ENCODE data around the gene RLF.

Gene RLF

DNA sequence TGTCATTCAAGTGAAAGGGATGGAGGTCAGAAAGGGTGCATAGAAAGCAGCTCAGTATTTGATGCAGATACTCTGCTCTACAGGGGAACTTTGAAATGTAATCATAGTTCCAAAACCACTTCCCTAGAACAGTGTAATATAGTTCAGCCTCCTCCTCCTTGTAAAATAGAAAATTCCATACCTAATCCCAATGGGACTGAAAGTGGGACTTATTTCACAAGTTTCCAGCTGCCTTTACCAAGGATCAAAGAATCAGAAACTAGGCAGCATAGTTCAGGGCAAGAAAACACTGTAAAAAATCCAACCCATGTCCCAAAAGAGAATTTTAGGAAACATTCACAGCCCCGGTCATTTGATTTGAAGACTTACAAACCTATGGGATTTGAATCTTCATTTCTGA, 78.4 kb downstream of the RLF start:
- DNase-seq: no peak

DNA sequence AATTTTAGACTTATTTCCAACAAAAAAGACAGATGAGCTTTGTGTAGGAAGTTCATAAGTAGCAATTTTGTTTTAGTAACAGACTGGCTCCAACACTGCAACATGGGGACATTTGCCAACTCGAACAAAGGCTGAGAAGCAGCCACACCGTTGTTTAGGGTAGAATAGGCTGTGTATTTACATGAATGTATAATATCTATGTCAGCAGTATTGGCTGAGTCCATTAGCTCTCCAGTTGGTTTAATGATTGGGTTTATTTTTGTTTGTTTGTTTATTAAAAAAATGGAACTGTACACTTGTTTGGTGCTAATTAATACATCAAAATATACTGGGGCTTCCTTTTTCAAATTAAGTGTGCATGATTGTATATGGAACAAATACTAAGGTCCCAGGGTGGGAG, 79.2 kb downstream of the RLF start:
- no peak for DNase-seq

DNA sequence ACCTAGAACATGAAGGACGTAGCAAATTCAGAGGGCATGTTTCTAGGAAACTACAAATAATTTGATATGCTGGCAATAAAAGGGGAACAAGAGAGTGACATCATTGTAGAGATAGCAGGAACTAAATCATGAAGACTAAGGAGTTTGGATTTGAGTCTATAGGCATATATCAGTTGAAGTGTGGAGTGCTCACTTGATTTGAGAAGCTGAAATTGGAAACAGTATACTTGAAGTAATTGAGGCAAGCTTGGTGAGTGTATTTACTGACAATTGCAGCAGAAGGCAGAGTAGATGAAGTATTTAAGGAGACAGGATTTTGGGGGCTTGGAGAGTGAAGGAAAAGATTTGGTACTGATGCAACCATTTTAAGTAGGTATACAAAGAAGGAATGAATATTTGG, 80.2 kb downstream of the RLF start:
- DNase-seq: peak; percentile 33 to 34

DNA sequence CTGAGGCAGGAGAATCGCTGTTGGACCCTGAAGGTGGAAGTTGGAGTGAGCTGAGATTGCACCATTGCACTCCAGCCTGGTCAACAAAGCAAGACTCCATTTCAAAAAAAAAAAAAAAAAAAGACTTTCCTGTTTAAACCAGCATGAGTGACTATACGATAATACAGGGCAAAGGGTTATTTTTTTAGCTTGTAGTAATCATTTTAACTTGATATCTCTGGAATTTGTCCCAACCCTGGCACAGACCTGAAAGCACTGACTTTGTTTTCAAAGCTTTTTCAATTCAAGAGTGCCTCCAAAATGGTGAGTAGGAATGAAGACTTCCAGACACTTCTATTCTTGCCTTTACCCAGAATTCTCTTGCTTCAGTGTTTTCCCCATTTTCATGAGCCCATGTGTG, 82.2 kb downstream of the RLF start:
- no peak for DNase-seq

DNA sequence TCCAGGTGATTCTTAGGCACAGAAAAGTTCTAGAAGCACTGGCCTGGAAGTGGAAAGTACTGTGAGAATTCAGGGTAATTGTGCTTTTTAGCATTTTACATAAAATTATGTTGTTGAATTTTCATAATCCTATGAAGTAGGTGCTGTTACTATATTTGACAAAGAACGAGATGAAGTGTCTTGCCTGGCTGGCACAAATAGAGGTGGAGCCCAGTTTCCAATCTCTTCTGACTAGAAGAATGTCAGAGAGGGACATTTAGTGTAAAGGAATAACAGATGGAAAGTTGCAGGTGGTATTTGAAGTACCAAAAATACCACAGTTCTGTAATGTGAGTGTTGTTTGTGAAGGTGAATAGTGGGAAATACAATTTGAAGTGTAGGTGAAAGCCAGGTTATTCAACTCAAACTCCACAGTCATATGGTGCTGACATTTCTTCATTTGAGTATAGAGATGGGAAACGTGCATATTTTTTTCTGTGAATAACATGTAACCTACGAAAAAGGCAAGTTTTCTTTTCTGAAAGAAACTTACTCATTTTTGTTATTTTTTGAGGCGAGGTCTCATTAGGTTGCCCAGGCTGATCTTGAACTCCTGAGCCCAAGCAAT, 83.1 kb downstream of the RLF start:
- DNase-seq: no peak

DNA sequence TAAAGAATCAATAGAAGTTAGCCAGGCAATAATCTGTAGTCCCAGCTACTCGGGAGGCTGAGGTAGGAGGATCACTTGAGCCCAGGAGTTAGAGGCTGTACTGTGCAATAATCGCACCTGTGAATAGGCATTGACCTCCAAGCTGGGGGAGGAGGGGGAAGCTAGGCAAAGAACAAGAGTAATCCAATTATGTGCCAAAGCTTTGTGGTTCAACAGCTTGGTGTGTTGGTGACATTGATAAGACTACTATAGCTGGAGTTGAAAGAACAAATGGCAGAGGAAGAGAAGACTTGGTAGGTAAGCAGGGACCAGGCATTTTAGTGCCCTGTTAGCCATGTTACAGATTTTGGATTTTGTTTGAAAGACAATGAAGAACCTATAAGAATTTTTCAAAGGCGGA, 84.5 kb downstream of the RLF start:
- no peak for DNase-seq

DNA sequence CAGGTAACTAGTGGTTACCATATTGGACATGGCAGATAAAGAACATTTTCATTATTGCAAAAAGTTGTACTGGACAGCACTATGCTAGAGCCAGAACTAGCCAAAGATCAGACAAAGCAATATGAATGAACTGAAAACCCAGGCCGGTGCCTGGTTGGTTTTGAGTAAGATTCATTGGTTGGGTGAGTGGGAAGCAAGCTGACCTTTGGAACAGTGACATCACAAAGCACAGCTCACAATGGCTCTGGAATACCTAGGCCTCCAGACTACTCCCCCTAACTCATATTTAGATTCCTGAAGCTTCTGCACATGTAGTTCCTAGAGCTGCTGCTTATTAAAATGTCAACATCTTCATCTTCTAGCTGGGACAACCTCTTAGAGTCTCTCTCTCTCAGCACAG, 86.5 kb downstream of the RLF start, which contains the start of gene TMCO2:
Gene TMCO2 (plus strand): TSS at position 283 of the 400 bp plus-strand sequence. CDS start 57 bp downstream, at position 340.
- DNase-seq: no peak

DNA sequence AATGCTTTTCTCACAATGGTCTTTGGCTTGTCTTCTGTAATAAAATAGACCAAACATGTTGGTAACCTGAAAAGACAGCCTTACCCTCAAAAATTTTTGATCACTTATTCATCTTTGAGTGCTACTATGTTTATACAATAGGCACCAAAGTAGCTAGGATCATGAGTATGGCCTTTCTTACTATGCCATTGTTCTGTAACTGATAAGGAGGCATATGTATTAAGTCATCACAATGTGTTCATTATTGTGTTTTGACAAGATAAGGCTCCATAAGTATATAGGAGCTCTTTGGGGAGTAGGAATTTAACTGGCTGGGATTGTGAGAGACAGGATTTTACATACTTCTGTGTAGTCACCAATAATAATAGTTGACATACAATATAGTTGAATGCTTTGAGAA, 87.2 kb downstream of the RLF start:
- no peak for DNase-seq

DNA sequence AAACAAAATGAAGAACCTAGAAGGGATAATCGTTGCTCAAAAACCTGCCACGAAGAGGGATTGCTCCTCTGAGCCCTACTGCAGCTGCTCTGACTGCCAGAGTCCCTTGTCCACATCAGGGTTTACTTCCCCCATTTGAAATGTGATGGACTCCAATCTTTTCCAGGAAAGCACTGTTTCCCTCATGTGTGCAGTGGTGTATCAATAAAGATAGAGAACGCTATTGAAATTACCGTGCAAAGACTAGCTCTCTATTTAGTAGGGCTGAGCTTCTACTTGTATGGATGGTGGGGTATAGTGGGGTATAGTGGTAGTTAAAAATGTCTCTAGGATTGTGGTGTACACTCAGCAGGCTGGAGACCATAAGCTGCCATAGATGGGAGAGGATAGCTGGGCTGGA, 90.3 kb downstream of the RLF start:
- DNase-seq: no peak

DNA sequence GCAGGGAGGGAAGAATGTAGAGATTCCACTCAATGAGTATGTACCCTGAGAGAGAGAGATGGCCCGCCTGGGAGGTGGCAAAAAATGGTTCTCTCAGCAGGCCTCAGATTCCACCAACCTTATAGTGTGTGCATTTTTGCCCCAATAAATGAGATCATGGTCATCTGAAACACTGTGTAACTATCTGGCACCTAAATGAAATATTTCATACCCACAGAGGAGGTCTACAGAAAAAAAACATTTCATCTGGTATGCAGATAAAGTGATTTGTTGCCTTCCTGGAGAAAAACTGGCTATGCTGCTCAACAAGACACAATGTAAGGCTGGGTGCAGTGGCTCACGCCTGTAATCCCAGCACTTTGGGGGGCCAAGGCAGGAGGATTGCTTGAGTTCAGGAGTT, 91.4 kb downstream of the RLF start:
- DNase-seq: no peak

DNA sequence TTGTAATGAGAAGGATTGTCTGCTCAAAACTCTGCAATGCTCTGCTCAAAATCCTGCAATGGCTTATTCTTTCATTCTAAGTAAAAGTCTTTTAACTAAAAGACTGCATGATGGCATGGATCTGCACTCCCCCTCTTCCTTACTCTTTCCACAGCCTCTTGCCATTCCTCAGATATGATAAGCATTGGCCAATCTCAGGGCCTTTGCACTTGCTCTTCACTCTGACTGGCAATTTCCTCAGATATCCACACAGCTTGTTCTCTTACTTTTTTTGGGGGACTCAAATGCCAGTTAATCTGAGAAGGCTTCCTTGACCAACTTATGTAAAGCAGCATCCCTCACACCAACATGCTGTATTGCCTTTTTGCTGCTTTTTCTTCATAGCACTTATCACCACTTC, 94.0 kb downstream of the RLF start:
- DNase-seq: no peak

DNA sequence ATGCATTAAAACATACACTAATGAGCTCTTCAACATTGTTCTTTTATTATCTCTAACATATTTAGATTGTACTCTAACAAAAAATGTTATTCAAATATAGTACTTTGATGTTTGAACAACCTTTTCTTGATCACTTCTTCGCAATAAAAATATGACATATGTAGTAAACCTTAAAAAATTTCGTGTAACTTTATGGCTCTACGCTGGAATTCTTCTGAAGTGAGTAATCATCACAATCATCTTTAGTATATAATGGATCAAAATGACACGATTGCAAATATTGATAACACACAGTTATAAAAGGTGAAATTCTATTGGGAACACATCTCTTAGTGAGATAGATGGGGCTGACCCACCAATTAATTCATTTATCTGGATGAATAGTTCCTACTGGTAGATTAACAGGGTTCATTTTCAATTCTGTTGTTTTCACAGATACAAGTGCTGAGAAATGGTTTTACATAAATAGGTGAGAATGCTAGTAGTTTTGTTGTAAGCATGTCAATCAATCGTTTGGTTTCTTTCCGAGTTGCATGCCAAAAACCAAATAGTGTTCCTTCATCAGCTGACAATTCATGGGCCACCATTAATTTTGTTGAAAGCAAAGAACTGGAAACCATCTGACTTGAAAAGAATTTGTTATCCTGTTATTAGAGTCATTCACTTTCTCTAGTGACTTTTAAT, 95.4 kb downstream of the RLF start:
- no peak for DNase-seq

DNA sequence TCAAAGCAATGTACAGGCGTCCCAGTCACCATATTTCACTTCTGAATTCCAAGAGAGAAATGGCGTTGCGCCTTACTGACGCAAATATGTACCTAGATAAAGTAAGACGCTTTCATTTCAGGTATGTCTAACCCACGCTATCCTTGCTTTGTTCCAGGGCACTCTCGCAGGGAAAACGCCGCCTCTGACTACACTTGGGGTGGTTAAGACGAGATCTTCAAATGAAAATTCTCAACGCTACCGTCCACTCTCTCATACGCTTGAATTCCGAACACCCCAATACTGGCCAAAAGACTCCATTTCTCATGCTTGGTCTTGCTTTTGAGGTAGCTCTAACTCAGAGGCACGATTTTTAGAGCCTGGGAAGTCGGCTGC, 96.1 kb downstream of the RLF start:
- DNase-seq: no peak

DNA sequence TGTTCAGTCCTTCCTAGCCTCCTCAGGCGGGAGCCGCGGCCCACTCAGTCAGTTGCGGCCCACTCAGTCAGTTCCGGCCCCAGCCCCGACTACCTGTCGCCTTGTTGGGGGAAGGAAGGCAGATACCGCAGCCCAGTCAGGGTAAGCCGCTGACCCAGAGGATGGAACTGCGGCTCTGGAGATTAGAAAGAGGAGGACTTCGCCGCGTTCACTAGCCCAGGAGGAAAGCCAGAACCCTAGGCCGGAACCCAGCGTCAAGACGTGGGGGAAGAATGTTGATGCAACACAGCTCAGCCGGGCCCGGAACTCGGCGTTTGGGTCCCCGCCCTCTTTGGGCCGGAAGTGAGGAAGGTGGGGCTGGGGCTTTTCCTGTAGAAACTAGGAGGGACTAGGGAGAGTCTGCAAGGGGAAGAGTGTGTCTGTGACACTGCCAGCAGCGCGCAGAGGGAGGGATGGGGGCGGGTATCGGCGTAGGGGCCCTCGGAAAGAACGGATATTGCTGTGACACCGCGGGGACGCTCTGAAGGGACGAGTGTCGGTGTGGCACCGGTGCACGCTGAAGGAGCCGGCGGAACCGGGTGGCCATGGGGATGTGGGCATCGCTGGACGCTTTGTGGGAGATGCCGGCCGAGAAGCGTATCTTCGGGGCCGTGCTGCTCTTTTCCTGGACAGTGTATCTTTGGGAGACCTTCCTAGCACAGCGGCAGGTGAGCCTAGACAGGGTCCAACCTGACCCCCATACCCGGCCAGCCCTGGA, 96.7 kb downstream of the RLF start, which contains the start of gene ZMPSTE24:
Gene ZMPSTE24 (plus strand): TSS at position 549 of the 757 bp plus-strand sequence. CDS start 36 bp downstream, at position 585.
- peak; percentile 97 to 98 for DNase-seq

DNA sequence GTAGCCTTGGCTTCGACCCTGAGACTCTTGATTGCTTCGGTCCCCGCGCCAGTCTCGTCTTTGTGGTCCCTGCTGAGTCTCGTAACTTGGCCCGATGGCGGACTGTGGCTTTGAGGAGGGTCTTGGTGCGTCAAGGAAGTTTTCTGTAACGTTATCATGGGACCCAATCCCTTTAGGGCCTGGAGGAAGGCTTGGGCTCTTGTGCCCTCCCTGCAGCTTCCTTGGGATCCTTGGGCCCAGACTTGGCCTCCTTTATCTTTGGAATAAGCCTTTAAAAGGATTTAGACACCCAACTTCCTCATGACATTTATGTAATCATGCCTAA, 97.2 kb downstream of the RLF start:
- DNase-seq: peak in 1 of 2 donors; percentile 7

DNA sequence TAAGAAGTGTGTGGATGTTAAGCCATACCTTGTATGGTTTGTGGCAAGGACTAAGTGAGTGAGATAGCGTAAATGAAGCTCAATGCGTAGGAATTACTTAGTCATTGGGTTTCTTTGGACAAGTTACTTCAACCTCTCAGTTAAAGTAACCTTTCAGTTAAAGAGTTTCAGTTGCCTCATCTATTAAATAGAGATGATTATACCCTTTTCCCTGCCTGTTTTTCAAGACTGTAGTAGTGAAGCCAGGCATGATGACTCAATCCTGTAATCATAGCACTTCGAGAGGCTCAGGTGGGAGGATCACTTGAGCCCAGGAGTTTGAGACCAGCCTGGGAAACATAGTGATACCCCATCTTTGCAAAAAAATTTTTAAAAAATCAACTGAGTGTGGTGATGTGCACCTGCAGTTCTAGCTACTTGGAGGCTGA, 103.2 kb downstream of the RLF start:
- DNase-seq: no peak

DNA sequence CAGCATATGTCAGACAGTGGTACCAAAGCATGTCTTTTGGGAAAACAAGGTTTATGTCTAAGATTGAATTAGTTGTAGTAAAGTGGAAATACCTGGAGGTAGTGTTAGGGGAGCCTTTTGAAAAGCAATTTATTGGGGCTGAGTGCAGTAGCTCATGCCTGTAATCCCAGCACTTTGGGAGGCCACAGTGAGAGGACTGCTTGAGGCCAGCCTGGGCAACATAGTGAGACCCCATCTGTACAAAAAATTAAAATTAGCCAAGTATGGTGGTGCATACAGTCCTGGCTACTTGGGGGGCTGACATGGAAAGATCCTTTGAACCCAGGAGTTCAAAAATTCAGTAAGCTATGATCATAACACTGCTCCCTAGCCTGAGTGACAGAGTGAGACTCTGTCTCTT, 104.1 kb downstream of the RLF start:
- no peak for DNase-seq

DNA sequence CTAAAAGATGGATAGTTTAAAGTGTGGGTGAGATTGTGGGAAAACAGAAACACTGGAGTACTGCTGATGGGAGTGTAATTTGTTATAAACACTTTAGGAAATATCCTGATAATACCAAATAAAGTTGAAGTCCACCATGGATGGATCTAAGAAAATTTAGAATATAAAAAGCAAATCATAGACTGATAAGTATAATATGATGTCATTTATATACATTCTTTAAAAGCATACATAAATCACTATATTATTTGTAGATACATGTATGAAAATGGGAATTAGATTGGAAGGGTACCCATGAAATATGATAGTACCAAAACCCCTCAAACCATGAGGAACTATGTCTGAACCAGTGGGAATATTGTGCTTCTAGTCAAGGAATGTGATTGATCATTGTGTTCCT, 104.7 kb downstream of the RLF start:
- DNase-seq: no peak

DNA sequence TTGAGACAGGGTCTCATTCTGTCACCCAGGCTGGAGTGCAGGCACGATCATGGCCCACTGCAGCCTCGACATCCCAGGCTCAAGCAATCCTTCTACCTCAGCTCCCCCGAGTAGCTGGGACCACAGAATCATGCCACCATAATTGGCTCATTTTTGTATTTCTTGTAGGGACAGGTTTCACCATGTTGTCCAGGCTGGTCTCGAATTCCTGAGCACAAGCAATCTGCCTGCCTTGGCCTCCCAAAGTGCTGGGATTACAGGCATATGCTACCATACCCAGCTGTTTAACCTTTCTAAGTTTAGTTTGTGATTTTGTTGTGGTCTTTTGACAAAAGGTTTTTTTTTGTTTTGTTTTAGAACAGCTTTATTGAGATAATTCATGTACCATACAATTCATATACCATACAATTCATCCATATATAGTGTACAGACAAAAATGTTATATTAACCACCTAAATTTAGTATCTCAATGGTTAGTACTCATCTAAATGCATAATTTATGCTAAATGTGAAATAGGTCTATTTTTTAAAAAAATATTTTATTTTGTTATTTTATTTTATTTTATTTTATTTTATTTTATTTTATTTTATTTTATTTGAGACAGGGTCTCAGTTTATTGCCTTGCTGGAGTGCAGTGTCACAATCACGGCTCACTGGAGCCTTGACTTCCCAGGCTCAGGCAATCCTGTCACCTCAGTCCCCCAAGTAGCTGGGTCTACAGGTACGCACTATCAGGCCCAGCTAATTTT, 105.8 kb downstream of the RLF start:
- DNase-seq: no peak

DNA sequence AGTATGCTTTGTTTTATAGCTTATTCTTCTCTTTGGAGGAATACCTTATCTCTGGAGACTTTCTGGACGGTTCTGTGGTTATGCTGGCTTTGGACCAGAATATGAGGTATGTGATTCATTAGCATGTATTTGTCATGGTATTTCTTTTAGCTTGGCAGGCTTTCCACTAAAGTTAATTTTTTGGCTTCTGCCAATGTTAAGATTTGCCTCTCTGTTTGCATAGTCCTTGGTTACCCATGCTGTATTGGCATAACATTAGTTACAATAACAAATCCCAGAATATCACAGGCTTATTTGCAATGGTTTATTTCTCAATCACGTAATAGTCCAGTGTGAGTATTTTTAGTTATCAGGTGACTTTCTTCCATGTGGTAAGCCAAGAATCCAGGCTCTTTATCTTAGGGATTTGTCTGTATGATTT, 106.6 kb downstream of the RLF start:
- DNase-seq: no peak

DNA sequence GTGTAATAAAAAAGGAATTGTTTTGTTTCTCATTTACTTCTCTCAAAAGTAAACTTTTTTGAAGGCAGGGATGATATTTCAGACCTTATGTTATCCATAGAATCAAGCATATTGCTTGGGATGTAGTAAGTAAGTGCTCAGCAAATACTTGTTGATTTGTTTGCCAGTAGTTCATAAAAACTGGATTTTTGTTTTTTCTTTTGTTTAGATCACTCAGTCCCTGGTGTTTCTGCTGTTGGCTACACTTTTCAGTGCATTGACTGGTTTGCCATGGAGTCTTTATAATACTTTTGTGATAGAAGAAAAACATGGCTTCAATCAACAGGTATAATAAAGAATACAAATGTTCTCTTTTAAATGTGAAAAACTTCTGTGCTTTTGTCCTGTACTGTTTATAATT, 107.0 kb downstream of the RLF start:
- DNase-seq: no peak

DNA sequence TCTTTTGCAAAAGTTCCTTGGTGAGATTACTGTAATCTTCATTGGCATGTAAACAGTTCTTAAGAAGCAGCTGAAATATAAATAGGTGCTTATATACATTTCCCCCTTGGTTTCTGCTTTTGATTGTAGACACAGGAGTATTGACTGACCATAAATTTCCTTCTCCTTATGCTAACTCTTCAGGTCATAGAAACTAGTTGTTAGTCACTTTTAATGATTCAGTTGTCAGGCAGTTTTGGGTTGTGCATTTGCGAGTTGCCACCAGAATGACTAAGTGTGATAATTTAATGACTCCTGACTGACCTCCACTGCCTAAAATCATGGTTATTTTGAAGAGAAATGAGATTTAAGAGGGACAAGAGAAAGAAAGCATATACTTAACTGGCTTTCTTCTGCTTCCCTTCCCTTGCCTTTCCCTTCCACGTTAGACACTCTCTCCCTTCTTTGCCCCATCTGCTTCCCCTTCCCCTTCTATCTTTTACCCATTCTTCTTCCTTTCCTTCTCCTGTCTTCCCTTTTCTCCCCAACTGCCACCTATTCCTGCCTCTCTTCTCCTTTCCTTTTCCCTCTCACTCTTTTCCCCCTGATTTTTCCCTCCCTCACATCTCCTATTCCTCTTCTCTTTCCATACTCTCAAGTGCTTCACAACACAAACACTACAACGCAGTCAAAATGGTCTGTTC, 109.1 kb downstream of the RLF start:
- DNase-seq: no peak

DNA sequence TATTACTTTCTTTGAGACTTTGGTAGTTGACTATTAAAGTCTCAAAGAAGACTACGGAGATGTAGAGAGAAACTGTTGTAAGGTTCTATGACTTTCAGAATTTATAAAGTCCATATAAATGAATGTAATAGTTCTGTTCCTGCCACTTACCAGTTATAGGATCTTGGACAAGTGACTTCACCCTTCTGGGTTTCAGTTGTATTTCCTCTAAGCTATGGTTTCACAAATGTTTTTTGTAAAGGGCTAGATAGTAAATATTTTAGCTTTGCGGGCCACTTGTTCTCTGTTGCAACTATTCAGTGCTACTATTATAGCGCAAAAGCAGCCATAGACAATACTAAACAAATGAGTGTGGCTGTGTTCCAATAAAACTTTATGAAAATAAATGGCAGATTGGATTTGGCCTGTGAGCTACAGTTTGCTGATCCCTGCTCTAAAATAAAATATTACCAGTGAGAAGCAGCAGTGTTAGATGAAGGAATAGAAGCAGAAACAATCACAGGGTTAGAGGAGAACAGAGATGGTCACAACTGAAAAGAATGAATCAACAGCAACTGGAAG, 111.5 kb downstream of the RLF start:
- no peak for DNase-seq

Measured in inflammatory macrophage treated with lipopolysaccharide for 1 hour (primary cell).